Fibroblast of the aortic adventitia (primary cell): ENCODE measurements around the gene ROR2. TPM values are rescaled to one million over a fixed set of nuclear protein-coding genes. Genes with fewer than 3 reads are reported as not detected.
A peak's percentile ranks its signal among the peaks of the same experiment; 100 is the strongest.

Experiments
- DNase-seq: peaks from one replicate; pipeline ENCODE4 v3.0.0-alpha.2; 2010; ENCODE audit warnings: low read depth
- H3K4me3 ChIP-seq: 2 replicates; pipeline ENCODE4 v1.5.1; 2011; ENCODE audit warnings: low read depth, mild to moderate bottlenecking, control low read depth, low read length, moderate library complexity
- CTCF ChIP-seq: IDR thresholded peaks from 2 replicates; pipeline ENCODE4 v1.5.1; 2011; ENCODE audit warnings: mild to moderate bottlenecking, low read length, control low read depth, inconsistent platforms; ENCODE audit not compliant: insufficient read depth
- total RNA-seq: library from RNA; depleted of rRNA; stranded (reverse); fragments of >200 nt; gene quantifications from 2 replicates; pipeline ENCODE4 v1.2.3, GENCODE V29; 2012; ENCODE audit warnings: low replicate concordance

The ROR2 gene
- total RNA-seq, 1 donor, result 13.0 TPM

- DNase-seq, result no peak
- TF ChIP-seq CTCF, result no peak
- peak overlapping the region; percentile 78 for H3K4me3 ChIP-seq
Measured at GRCh38 chr9:91949392-91949945, 559 bp downstream of the ROR2 start.

DNA sequence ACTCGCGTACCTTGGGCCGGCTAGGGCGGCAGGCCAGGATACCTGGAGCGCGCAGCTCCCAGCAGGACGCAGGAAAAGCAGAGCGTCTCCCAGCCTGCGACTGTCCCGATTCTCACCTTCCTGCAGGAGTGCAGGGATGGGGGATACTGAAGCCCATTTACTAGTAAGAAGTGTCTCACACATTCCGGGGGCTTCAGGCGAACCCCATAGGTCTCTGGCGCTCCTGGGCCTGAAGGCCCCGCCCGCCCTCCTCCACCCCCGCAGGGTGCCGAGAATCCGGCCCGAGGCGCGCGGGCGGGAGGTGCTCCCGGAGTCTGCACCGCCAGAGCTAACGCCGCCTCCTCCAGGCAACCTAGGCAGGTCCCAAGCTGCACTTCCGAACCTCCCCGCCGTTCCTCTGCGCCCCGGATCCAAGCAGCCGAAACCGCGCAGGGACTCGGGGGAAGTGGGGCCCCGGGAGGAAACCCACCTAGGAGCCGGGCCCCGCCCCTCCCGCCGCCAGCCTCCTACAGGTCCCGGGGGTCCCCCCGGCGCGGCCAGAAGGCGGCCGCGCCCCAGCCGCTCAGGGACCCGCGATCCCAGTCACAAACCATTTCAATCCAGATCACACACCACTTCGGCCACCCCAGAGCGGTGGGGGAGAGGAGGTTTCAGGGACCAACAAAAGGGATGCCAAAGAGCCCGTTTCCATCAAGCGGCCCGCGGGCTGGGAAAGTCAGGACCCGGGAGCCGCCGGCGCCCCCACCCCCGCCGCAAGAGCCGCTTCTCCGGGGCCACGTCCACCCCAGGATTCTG, 1.2 kb downstream of the ROR2 start:
- peak; percentile 45 for DNase-seq
- peak; percentile 43 for TF ChIP-seq CTCF
- peak overlapping the region; percentile 78 for H3K4me3 ChIP-seq

DNA sequence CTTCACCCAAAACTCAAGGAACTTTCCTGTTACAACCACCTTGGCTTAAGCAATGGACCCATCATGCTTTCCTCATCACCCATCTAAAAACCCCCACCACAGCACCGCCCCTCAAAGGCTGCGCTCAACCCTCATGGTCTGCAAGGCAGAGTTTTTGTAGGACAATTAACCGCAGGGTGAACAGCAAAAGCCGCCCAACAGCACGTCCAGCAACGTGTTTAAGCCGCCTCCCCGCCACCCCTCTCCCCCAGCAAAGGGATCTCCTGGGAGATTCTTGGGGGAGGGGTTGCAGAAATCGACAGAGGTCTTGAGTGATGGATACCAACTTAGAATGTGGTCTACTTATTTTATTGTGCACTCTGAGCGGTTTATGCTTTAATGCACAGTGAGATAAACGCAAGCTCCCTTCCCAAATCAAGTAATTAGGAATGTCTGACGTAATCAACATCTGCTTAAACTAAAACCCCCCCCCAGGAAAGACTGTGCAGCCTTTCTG, 1.9 kb downstream of the ROR2 start:
- peak; percentile 54 for DNase-seq
- peak overlapping the region; percentile 78 for H3K4me3 ChIP-seq
- no peak for TF ChIP-seq CTCF

DNA sequence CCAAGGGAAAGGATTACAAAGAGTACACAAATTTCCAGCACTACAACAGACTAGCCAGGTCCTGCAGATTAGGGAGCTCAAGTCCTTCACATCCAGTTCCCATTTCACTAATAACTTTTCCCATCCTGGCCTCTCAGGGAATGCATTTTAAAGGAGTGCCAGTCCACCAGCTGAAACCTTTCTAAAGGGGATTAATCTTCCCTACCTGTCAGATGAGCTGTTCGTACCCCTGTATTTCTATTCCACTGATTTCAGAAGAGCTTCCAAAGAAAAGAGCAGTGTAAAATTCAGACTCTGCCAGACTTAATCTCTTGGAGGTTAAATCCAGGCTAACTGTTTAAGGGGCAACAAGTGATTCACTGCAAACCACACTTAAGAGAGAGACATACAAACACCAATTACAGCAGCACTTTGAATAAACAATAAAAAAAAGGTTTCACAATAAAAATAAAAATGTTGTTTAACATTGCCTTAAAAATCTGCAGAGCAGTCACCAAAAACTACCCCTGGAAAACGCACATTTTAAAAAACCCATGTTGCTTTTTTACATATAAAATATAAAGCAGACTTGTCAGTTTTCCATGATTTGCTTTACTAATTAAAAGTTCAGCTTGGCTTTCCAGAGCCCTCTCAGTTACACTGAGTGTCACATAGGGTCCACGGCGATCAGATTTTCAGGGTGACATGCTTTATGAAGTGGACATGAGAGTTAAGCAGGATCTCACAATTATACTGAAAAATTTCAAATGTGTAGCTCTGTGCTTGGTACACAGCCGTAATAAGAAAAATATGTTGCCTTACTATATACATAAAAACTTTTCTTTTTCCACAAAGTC, 3.2 kb downstream of the ROR2 start:
- peak; percentile 28 for DNase-seq
- H3K4me3 ChIP-seq, result no peak overlapping the region
- TF ChIP-seq CTCF, result no peak

- DNase-seq, result no peak
- H3K4me3 ChIP-seq, result no peak overlapping the region
- TF ChIP-seq CTCF, result no peak
Measured at GRCh38 chr9:91946196-91946595, 3.8 kb downstream of the ROR2 start.

- no peak for TF ChIP-seq CTCF
- peak; percentile 91 for DNase-seq
- peak overlapping the region; percentile 22 for H3K4me3 ChIP-seq
Measured at GRCh38 chr9:91945277-91946085, 4.5 kb downstream of the ROR2 start.
